Measurements from ENCODE around the gene SYF2.

The SYF2 gene

GRCh38 chr1:25239681-25240541 is 7.6 kb upstream of the SYF2 start (continued):
- TF ChIP-seq ZNF692 (tag by site-specific recombination; IDR thresholded peaks at IDR 0.05) = peak; percentile 84
- TF ChIP-seq ZNF792 (tag by site-specific recombination; IDR thresholded peaks at IDR 0.05) = no peak
- no peak for TF ChIP-seq ZNF248 (tag by site-specific recombination; IDR thresholded peaks at IDR 0.05)
- no peak for TF ChIP-seq ZNF677 (tag by site-specific recombination; IDR thresholded peaks at IDR 0.05)
- TF ChIP-seq ZNF645 (tag by site-specific recombination; IDR thresholded peaks at IDR 0.05) = no peak
- TF ChIP-seq ZNF707 (tag by site-specific recombination; IDR thresholded peaks at IDR 0.05) = no peak
- TF ChIP-seq HOXC10 (CRISPR knock-in tag; IDR thresholded peaks at IDR 0.05) = no peak
- TF ChIP-seq ZNF670 (tag by site-specific recombination; IDR thresholded peaks at IDR 0.05; ENCODE audit: low read depth) = no peak
- no peak for TF ChIP-seq ZNF175 (tag by site-specific recombination; IDR thresholded peaks at IDR 0.05)
- TF ChIP-seq ZNF112 (tag by site-specific recombination; IDR thresholded peaks at IDR 0.05) = no peak
- no peak for TF ChIP-seq ZNF280C (tag by site-specific recombination; IDR thresholded peaks at IDR 0.05)
- TF ChIP-seq ZNF549 (tag by site-specific recombination; IDR thresholded peaks at IDR 0.05) = no peak
- no peak for TF ChIP-seq ZNF530 (tag by site-specific recombination; IDR thresholded peaks at IDR 0.05; ENCODE audit: low read depth)
- TF ChIP-seq ZBTB44 (tag by site-specific recombination; IDR thresholded peaks at IDR 0.05) = no peak
- no peak for TF ChIP-seq ZNF768 (tag by site-specific recombination; IDR thresholded peaks at IDR 0.05)
- peak; percentile 10; the same call in 1 of the 2 replicates for TF ChIP-seq ZNF558 (tag by site-specific recombination; IDR thresholded peaks at IDR 0.05)
- TF ChIP-seq ZNF280D (tag by site-specific recombination; IDR thresholded peaks at IDR 0.05) = no peak
- peak; percentile 99 for TF ChIP-seq PATZ1 (tag by site-specific recombination; IDR thresholded peaks at IDR 0.05)
- no peak for TF ChIP-seq ZNF514 (tag by site-specific recombination; IDR thresholded peaks at IDR 0.05)
- no peak for TF ChIP-seq ZNF362 (tag by site-specific recombination; IDR thresholded peaks at IDR 0.05)
- peak; percentile 95 for TF ChIP-seq ZNF423 (tag by site-specific recombination; IDR thresholded peaks at IDR 0.05)
- no peak for TF ChIP-seq ZNF416 (tag by site-specific recombination; IDR thresholded peaks at IDR 0.05)
- peak; percentile 98 for TF ChIP-seq HIC1 (tag by site-specific recombination; IDR thresholded peaks at IDR 0.05)

Measured in HEK293 (cell line).